IMR-90 (cell line): ENCODE data around the gene CIB2. TPM values are rescaled to one million over a fixed set of nuclear protein-coding genes. Genes with fewer than 3 reads are reported as not detected.

Experiments used
- ATAC-seq: fragments of 200-7000 bp; cut with Tn5 transposase; 2 replicates; pipeline ENCODE4 v1.9.1; 2020; ENCODE audit warnings: low read depth, mild to moderate bottlenecking, moderate library complexity
- BruUV-seq: library from RNA; stranded (reverse); fragments of 400-500 nt; replicated peaks from 2 replicates; lab custom pipeline; 2021; lab: Mats Ljungman, UMichigan
- CTCF ChIA-PET: fragments of 300-600 bp; formaldehyde crosslinking; extraction: SDS; loops from one replicate; lab custom pipeline; 2021; ENCODE audit warnings: antibody characterized with exemption; lab: Yijun Ruan, JAX
- POLR2A ChIA-PET: fragments of 300-600 bp; sonication (Branson Sonifier 250); formaldehyde crosslinking; loops from one replicate; lab custom pipeline; 2022; ENCODE audit warnings: antibody characterized with exemption; ENCODE audit not compliant: unreplicated experiment; lab: Charles Lee
- DNase-seq: peaks from one replicate; pipeline ENCODE4 v3.0.0; 2013
- H2AFZ ChIP-seq: replicated peaks from 2 replicates; pipeline ENCODE3; 2013; ENCODE audit warnings: low read length, mild to moderate bottlenecking; ENCODE audit not compliant: poor library complexity
- H2AK5ac ChIP-seq: 2 replicates; pipeline ENCODE4 v1.6.1; 2013; ENCODE audit warnings: low read depth, low read length, inconsistent platforms
- H2AK9ac ChIP-seq: replicated peaks from 2 replicates; pipeline ENCODE3; 2013; ENCODE audit warnings: mild to moderate bottlenecking, low read depth, low read length, moderate library complexity; ENCODE audit not compliant: poor library complexity
- H2BK120ac ChIP-seq: 2 replicates; pipeline ENCODE4 v1.6.1; 2013; ENCODE audit warnings: low read depth, low read length, inconsistent platforms
- H2BK15ac ChIP-seq: 3 replicates; pipeline ENCODE4 v1.6.1; 2013; ENCODE audit warnings: low read depth, low read length, inconsistent platforms
- H2BK20ac ChIP-seq: 2 replicates; pipeline ENCODE4 v1.6.1; 2013; ENCODE audit warnings: low read depth, mild to moderate bottlenecking, inconsistent platforms, low read length, moderate library complexity
- H2BK5ac ChIP-seq: 2 replicates; pipeline ENCODE4 v1.6.1; 2013; ENCODE audit warnings: mild to moderate bottlenecking, low read depth, low read length, inconsistent platforms; ENCODE audit not compliant: poor library complexity, severe bottlenecking
- H3K14ac ChIP-seq: replicated peaks from 2 replicates; pipeline ENCODE4 v1.6.1; 2013; ENCODE audit warnings: low read depth, low read length, inconsistent platforms
- H3K18ac ChIP-seq: 2 replicates; pipeline ENCODE4 v1.6.1; 2013; ENCODE audit warnings: low read depth, low read length, control low read depth
- H3K23ac ChIP-seq: 2 replicates; pipeline ENCODE4 v1.6.1; 2013; ENCODE audit warnings: low read depth, low read length, inconsistent platforms
- H3K27ac ChIP-seq: 2 replicates; pipeline ENCODE4 v1.5.1; 2013; ENCODE audit warnings: mild to moderate bottlenecking, control low read depth, low read length; ENCODE audit not compliant: insufficient read depth
- H3K27me3 ChIP-seq: 2 replicates; pipeline ENCODE4 v1.6.1; 2013; ENCODE audit warnings: low read length; ENCODE audit not compliant: control insufficient read depth, insufficient read depth
- H3K36me3 ChIP-seq: 2 replicates; pipeline ENCODE4 v1.6.1; 2013; ENCODE audit warnings: low read length, mixed read lengths; ENCODE audit not compliant: control insufficient read depth, insufficient read depth
- H3K4ac ChIP-seq: 2 replicates; pipeline ENCODE4 v1.6.1; 2013; ENCODE audit warnings: low read depth, low read length, inconsistent platforms
- H3K4me1 ChIP-seq: 2 replicates; pipeline ENCODE4 v1.6.1; 2013; ENCODE audit warnings: low read length, mixed read lengths; ENCODE audit not compliant: control insufficient read depth, insufficient read depth
- H3K4me2 ChIP-seq: 2 replicates; pipeline ENCODE4 v1.6.1; 2013; ENCODE audit warnings: low read depth, mild to moderate bottlenecking, control low read depth, low read length, moderate library complexity
- H3K4me3 ChIP-seq: 2 replicates; pipeline ENCODE4 v1.5.1; 2013; ENCODE audit warnings: low read depth, mild to moderate bottlenecking, control low read depth, low read length, moderate library complexity; ENCODE audit not compliant: insufficient read depth
- H3K56ac ChIP-seq: 2 replicates; pipeline ENCODE4 v1.6.1; 2013; ENCODE audit warnings: low read length, inconsistent platforms; ENCODE audit not compliant: insufficient read depth; ENCODE audit errors: extremely low read depth
- H3K79me1 ChIP-seq, 2 experiments: 2 replicates each; pipeline ENCODE4 v1.6.1; 2013; ENCODE audit warnings: low read length in 2 of 2, inconsistent platforms in 1 of 2, low read depth in 1 of 2
- H3K9ac ChIP-seq: 2 replicates; pipeline ENCODE4 v1.6.1; 2013; ENCODE audit warnings: low read depth, low read length, control low read depth
- H3K9me1 ChIP-seq: 2 replicates; pipeline ENCODE4 v1.6.1; 2013; ENCODE audit warnings: low read length, inconsistent platforms; ENCODE audit not compliant: insufficient read depth
- H3K9me3 ChIP-seq: 2 replicates; pipeline ENCODE4 v1.6.1; 2013; ENCODE audit warnings: low read length; ENCODE audit not compliant: control insufficient read depth, insufficient read depth
- H4K20me1 ChIP-seq: 2 replicates; pipeline ENCODE4 v1.6.1; 2013; ENCODE audit warnings: low read length, inconsistent platforms; ENCODE audit not compliant: insufficient read depth
- H4K5ac ChIP-seq: 2 replicates; pipeline ENCODE4 v1.6.1; 2013; ENCODE audit warnings: mild to moderate bottlenecking, low read depth, low read length, control low read depth
- H4K8ac ChIP-seq, 2 experiments: 2 replicates each; pipeline ENCODE4 v1.6.1; 2013; ENCODE audit warnings: low read depth in 2 of 2, low read length in 2 of 2, control low read depth in 1 of 2, inconsistent platforms in 1 of 2
- H4K91ac ChIP-seq: 2 replicates; pipeline ENCODE4 v1.6.1; 2013; ENCODE audit warnings: low read depth, low read length, inconsistent platforms; ENCODE audit not compliant: insufficient read depth
- BHLHE40 ChIP-seq: fragments of 150-350 bp; IDR thresholded peaks from 2 replicates; pipeline ENCODE4 v1.6.1; 2016; ENCODE audit warnings: mild to moderate bottlenecking, low read depth, low read length
- CTCF ChIP-seq: conservative IDR thresholded peaks from 2 replicates; pipeline ENCODE4 v1.5.1; 2012; ENCODE audit warnings: mild to moderate bottlenecking, low read depth, low read length, improper control_type of control experiment
- FOS ChIP-seq: fragments of 150-350 bp; IDR thresholded peaks from 2 replicates; pipeline ENCODE4 v1.6.1; 2016; ENCODE audit warnings: low read depth, low read length
- RAD21 ChIP-seq: IDR thresholded peaks from 2 replicates; pipeline ENCODE4 v1.6.1; 2012; ENCODE audit warnings: low read length, improper control_type of control experiment
- WGBS, 2 experiments: methylation state at CpG; one replicate each; pipeline versions ENCODE4 v1.1.5 to v1.1.7; 2013; ENCODE audit warnings: missing lambda C conversion rate in 2 of 2; ENCODE audit not compliant: insufficient read length in 1 of 2; ENCODE audit errors: extremely low coverage in 2 of 2; 5-methylcytosine and 5-hydroxymethylcytosine counted together
- dilution Hi-C: fragments of 300-500 bp; cut with HindIII; formaldehyde crosslinking; loops from one replicate; pipeline ENCODE4 v1.14.3; 2018; ENCODE audit warnings: low sequenced_read_pairs; ENCODE audit not compliant: unreplicated experiment
- in situ Hi-C: fragments of 300-500 bp; cut with MboI; formaldehyde crosslinking; loops from 3 replicates; pipeline ENCODE4 v1.14.3; 2019; ENCODE audit warnings: low sequenced_read_pairs, inconsistent platforms, mixed read lengths
- intact Hi-C: fragments of 100-400 bp; cut with micrococcal nuclease; formaldehyde crosslinking; loops from 2 replicates; pipeline ENCODE4 v1.10.0; 2022
- polyA plus RNA-seq, 3 experiments: library from polyadenylated mRNA; depleted of rRNA; stranded (reverse); fragments of >200 nt; gene quantifications; 2 replicates each; pipeline ENCODE4 v1.2.3, GENCODE V29; 2012; ENCODE audit warnings: low replicate concordance in 1 of 3
- total RNA-seq: library from RNA; depleted of rRNA; stranded (reverse); fragments of >200 nt; gene quantifications from 2 replicates; pipeline ENCODE4 v1.2.3, GENCODE V29; 2012

The CIB2 gene
- total and polyA plus RNA-seq, 2 of the 4 experiments (the other 2 are of a cell fraction), result 2.2 to 2.4 TPM

DNA sequence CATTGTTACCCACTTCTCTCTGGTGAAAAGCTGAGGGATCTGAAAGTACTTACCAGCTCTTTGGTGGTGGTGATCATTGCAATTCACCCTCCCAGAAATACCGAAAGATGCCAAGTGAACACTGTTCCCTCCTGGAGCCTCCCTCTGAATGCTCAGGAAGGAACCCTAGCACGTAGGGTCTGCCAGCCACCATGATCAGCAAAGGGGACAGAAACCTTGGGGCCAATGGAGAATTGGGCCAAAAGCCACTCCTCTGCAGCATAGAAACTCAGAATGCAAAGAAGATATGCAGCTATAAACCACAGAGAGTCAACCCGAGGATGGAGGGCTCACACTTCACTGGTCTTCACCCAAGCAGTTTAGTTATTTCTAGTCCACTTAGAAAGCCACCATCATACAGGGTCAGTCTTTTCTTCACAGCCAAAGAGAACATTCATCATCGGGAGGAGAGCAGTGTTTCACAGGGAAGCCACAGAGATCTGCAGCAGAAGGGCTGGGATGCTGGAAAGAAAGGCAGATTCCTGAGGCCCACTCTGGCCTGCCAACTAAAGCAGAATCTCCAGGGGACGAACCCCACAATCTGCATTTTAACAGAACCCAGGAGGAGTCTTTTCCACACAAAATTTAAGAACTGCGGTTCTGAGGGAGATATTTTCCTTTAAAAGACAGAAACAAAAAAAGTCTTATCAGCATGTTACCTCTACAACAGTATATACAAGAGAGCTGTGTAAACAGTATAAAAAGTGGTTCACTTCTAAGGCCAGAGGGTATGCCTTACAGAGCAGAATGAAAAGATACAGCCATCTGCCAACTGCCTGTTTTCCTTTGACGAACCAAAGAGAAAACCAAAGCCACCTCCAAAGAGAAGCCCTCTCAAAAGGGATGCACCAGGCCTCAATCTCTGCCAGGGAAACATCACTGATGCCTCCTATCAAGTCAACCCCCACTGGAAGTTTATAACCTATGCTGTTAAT is 65.0 kb downstream of the CIB2 start:
- WGBS, 2 experiments, result 83% methylated on average over 1 of the region's 7 CpGs; no CpG with 5 or more reads in 1 of the 2 experiments

More for the DNA sequence above, 65.0 kb downstream of the CIB2 start:
- Histone ChIP-seq H3K14ac (peak overlapping the region; percentile 57), H2BK120ac (peak overlapping the region; percentile 53), H3K4me1 (peaks cover 54% of the 10 kb centered on the region), H3K36me3 (no peaks in the 10 kb centered on the region), H3K23ac (peak overlapping the region; percentile 70), H4K20me1 (peaks cover 67% of the 10 kb centered on the region), H3K9me3 (no peaks in the 10 kb centered on the region), H4K91ac (peak overlapping the region; percentile 36), H2AFZ (no peak overlapping the region), H2BK20ac (peak overlapping the region; percentile 77), H3K9ac (peak overlapping the region; percentile 7; the same call in 1 of the 2 replicates), H3K79me1 (peaks cover 34 to 89% of the 10 kb centered on the region in 2 experiments), H3K27ac (peak overlapping the region; percentile 68; the same call in 1 of the 2 replicates), H3K27me3 (no peaks in the 10 kb centered on the region), H2AK5ac (peak overlapping the region; percentile 61; the same call in 1 of the 2 replicates), H2BK15ac (peak overlapping the region; percentile 28; the same call in 1 of the 3 replicates), H2AK9ac (no peak overlapping the region), H4K5ac (peak overlapping the region; percentile 81), H2BK5ac (peak overlapping the region; percentile 58), H4K8ac (peak overlapping the region in 1 of 2 experiments; percentile 30; a peak in 2 of 4 replicates), H3K56ac (no peak overlapping the region), H3K4me3 (no peak overlapping the region), H3K9me1 (peaks cover 50% of the 10 kb centered on the region), H3K18ac (peak overlapping the region; percentile 17), H3K4me2 (peak overlapping the region; percentile 51), H3K4ac (peak overlapping the region; percentile 67)
- TF ChIP-seq BHLHE40, result no peak
- TF ChIP-seq CTCF, result no peak
- no peak for TF ChIP-seq FOS
- TF ChIP-seq RAD21, result no peak
- BruUV-seq, result no TSS peak
- ATAC-seq (no peak), DNase-seq (no peak)
- POLR2A ChIA-PET, result no interaction called here
- in situ Hi-C loops, result no loop called here
- intact Hi-C loops, result loop anchor here (2.0 kb wide), 1 partner anchor 15 kb away; no protein-coding TSS in a partner anchor
- dilution Hi-C loops, result no loop called here
- CTCF ChIA-PET, result interaction anchor here (0.6 to 1.7 kb wide), 2 partner anchors 27 to 1880 kb away, joined by 3 to 4 read pairs; no protein-coding TSS in a partner anchor
